Astrocyte (in vitro differentiated cells and primary cell): ENCODE measurements around the gene MIOS. TPM values are rescaled to one million over a fixed set of nuclear protein-coding genes. Genes with fewer than 3 reads are reported as not detected.

Experiments used
- DNase-seq: peaks from one replicate; pipeline ENCODE4 v3.0.0-alpha.2; 2010; ENCODE audit warnings: low read depth
- FAIRE-seq: peaks from 2 replicates; lab custom pipeline; 2011; peaks lifted over from hg19 to GRCh38; lab: Jason Lieb, UNC
- H2AFZ ChIP-seq: 2 replicates; pipeline ENCODE4 v1.6.0; 2012; ENCODE audit warnings: low read depth, low read length, inconsistent platforms
- H3K27ac ChIP-seq: 2 replicates; pipeline ENCODE4 v1.5.1; 2011; ENCODE audit warnings: low read depth, low read length, inconsistent platforms
- H3K27me3 ChIP-seq: 2 replicates; pipeline ENCODE4 v1.6.0; 2011; ENCODE audit warnings: low read length, inconsistent platforms; ENCODE audit not compliant: insufficient read depth
- H3K36me3 ChIP-seq: 2 replicates; pipeline ENCODE4 v1.5.1; 2011; ENCODE audit warnings: low read length, inconsistent platforms; ENCODE audit not compliant: insufficient read depth
- H3K4me1 ChIP-seq: 2 replicates; pipeline ENCODE4 v1.5.1; 2011; ENCODE audit warnings: low read length, inconsistent platforms; ENCODE audit not compliant: insufficient read depth
- H3K4me2 ChIP-seq: 2 replicates; pipeline ENCODE4 v1.6.0; 2012; ENCODE audit warnings: low read length, inconsistent platforms
- H3K4me3 ChIP-seq: 2 replicates; pipeline ENCODE4 v1.5.1; 2011; ENCODE audit warnings: low read depth, mild to moderate bottlenecking, low read length, inconsistent platforms; ENCODE audit not compliant: insufficient read depth
- H3K79me2 ChIP-seq: 2 replicates; pipeline ENCODE4 v1.6.0; 2012; ENCODE audit warnings: mild to moderate bottlenecking, low read length, inconsistent platforms; ENCODE audit not compliant: insufficient read depth
- H3K9ac ChIP-seq: 2 replicates; pipeline ENCODE4 v1.6.0; 2012; ENCODE audit warnings: mild to moderate bottlenecking, low read length, inconsistent platforms
- H3K9me3 ChIP-seq: 2 replicates; pipeline ENCODE4 v1.5.1; 2012; ENCODE audit warnings: low read depth, mild to moderate bottlenecking, low read length, inconsistent platforms; ENCODE audit not compliant: insufficient read depth
- H4K20me1 ChIP-seq: 2 replicates; pipeline ENCODE4 v1.6.0; 2012; ENCODE audit warnings: low read length, inconsistent platforms; ENCODE audit not compliant: insufficient read depth
- H3K27ac Mint-ChIP-seq: one replicate; pipeline ENCODE4 v1.8.0; 2021; ENCODE audit warnings: mild to moderate bottlenecking, mixed read lengths; ENCODE audit not compliant: unreplicated experiment
- H3K27me3 Mint-ChIP-seq: one replicate; pipeline ENCODE4 v1.8.0; 2021; ENCODE audit warnings: low read depth, mixed read lengths; ENCODE audit not compliant: unreplicated experiment
- H3K36me3 Mint-ChIP-seq: one replicate; pipeline ENCODE4 v1.8.0; 2021; ENCODE audit warnings: low read depth, mixed read lengths; ENCODE audit not compliant: unreplicated experiment
- H3K4me1 Mint-ChIP-seq: one replicate; pipeline ENCODE4 v1.8.0; 2021; ENCODE audit warnings: low read depth, mixed read lengths; ENCODE audit not compliant: unreplicated experiment
- H3K4me3 Mint-ChIP-seq: one replicate; pipeline ENCODE4 v1.8.0; 2021; ENCODE audit warnings: mild to moderate bottlenecking, moderate library complexity, mixed read lengths; ENCODE audit not compliant: unreplicated experiment
- H3K9me3 Mint-ChIP-seq: one replicate; pipeline ENCODE4 v1.8.0; 2021; ENCODE audit warnings: mild to moderate bottlenecking, mixed read lengths; ENCODE audit not compliant: unreplicated experiment
- CTCF ChIP-seq: IDR thresholded peaks from 2 replicates; pipeline ENCODE4 v1.5.1; 2011; ENCODE audit warnings: low read depth, mild to moderate bottlenecking, inconsistent platforms, low read length, moderate library complexity; ENCODE audit not compliant: insufficient read depth
- EZH2 ChIP-seq: IDR thresholded peaks from 2 replicates; pipeline ENCODE4 v1.6.1; 2012; ENCODE audit warnings: mild to moderate bottlenecking, low read length, inconsistent platforms; ENCODE audit not compliant: insufficient read depth
- total RNA-seq: library from RNA; stranded (reverse); gene quantifications from 2 replicates; pipeline ENCODE4 v1.2.1, GENCODE V29; 2021

Gene MIOS
- total RNA-seq, 1 donor from 2014 or later: 16.4 TPM

DNA sequence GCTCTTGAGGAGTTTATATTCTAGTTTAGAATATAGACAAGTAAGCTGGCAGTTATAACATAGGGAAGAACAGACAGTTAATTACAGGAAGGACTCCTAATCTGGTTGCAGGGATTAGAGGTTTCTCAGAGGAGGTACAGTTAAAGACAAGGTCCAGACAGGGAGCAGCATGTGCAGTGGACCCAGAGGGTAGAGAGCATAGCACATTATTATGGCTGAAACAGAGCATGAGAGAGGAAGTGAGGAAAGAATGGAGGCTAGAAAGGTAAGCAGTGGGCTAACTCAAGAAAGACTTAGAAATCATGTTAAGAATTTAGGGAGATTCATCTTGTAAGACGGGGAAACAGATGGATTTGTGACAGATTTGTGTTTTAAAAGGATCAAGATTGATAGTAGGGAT, 9.7 kb downstream of the MIOS start:
- H3K36me3 Mint-ChIP-seq: peaks cover 6% of the 10 kb centered on the region
- no peaks in the 10 kb centered on the region for H3K9me3 Mint-ChIP-seq
- peaks cover 6% of the 10 kb centered on the region for H3K36me3 ChIP-seq
- no peaks in the 10 kb centered on the region for H3K27me3 ChIP-seq
- no peaks in the 10 kb centered on the region for H3K9me3 ChIP-seq
- no peak overlapping the region for H3K9ac ChIP-seq
- H4K20me1 ChIP-seq: no peaks in the 10 kb centered on the region
- no peak overlapping the region for H2AFZ ChIP-seq
- H3K27ac ChIP-seq: no peak overlapping the region
- H3K27me3 Mint-ChIP-seq: no peaks in the 10 kb centered on the region
- no peak overlapping the region for H3K27ac Mint-ChIP-seq
- no peak overlapping the region for H3K4me3 Mint-ChIP-seq
- H3K4me1 Mint-ChIP-seq: no peaks in the 10 kb centered on the region
- no peak overlapping the region for H3K4me3 ChIP-seq
- peaks cover 25% of the 10 kb centered on the region for H3K79me2 ChIP-seq
- FAIRE-seq: no peak
- no peak overlapping the region for H3K4me2 ChIP-seq
- TF ChIP-seq CTCF: no peak
- no peak for TF ChIP-seq EZH2
- DNase-seq: no peak
- H3K4me1 ChIP-seq: no peaks in the 10 kb centered on the region

DNA sequence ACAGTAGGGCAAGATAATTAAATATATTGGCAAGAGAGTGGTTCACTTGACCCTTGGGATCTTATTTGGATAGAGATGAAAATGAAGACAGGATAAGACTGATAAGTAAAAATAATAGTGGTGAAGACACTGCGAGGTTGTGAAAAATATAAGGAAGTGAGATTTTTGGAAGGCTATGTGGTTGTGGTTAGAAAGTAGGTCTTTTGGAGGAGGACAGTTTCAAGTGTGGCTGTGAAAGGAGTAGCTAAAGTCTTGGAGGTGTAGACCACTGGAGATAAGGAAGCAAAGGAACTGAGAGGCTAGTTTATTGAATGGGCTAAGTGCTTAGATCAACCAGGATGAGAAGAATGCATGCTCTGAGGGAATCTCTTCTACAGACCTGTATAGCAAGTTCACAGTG, 11.2 kb downstream of the MIOS start:
- Mint-ChIP-seq H3K9me3 (no peaks in the 10 kb centered on the region), H3K27ac (no peak overlapping the region), H3K27me3 (no peaks in the 10 kb centered on the region), H3K4me3 (no peak overlapping the region), H3K36me3 (peaks cover 3% of the 10 kb centered on the region), H3K4me1 (no peaks in the 10 kb centered on the region)
- Histone ChIP-seq H3K9me3 (no peaks in the 10 kb centered on the region), H2AFZ (no peak overlapping the region), H4K20me1 (no peaks in the 10 kb centered on the region), H3K9ac (no peak overlapping the region), H3K4me2 (no peak overlapping the region), H3K27ac (no peak overlapping the region), H3K27me3 (no peaks in the 10 kb centered on the region), H3K79me2 (peaks cover 11% of the 10 kb centered on the region), H3K4me3 (no peak overlapping the region), H3K36me3 (peaks cover 5% of the 10 kb centered on the region), H3K4me1 (no peaks in the 10 kb centered on the region)
- TF ChIP-seq EZH2: no peak
- no peak for TF ChIP-seq CTCF
- no peak for DNase-seq
- FAIRE-seq: no peak

GRCh38 chr7:7579638-7580037, 13.0 kb downstream of the MIOS start:
- no peak overlapping the region for H3K4me3 Mint-ChIP-seq
- H3K4me1 ChIP-seq: no peaks in the 10 kb centered on the region
- no peaks in the 10 kb centered on the region for H4K20me1 ChIP-seq
- no peak for DNase-seq
- H3K27me3 ChIP-seq: no peaks in the 10 kb centered on the region
- FAIRE-seq: no peak
- no peaks in the 10 kb centered on the region for H3K79me2 ChIP-seq
- no peaks in the 10 kb centered on the region for H3K9me3 ChIP-seq
- no peaks in the 10 kb centered on the region for H3K27me3 Mint-ChIP-seq
- peaks cover 4% of the 10 kb centered on the region for H3K36me3 ChIP-seq
- no peak overlapping the region for H3K4me3 ChIP-seq
- H3K27ac Mint-ChIP-seq: no peak overlapping the region
- H3K27ac ChIP-seq: no peak overlapping the region
- no peaks in the 10 kb centered on the region for H3K4me1 Mint-ChIP-seq
- H3K9me3 Mint-ChIP-seq: no peaks in the 10 kb centered on the region
- TF ChIP-seq EZH2 (no peak), CTCF (no peak)
- no peaks in the 10 kb centered on the region for H3K36me3 Mint-ChIP-seq
- no peak overlapping the region for H3K9ac ChIP-seq
- no peak overlapping the region for H2AFZ ChIP-seq
- H3K4me2 ChIP-seq: no peak overlapping the region
